GM18867 (cell line): ENCODE measurements around the gene SLC37A4.

Experiments
- ATAC-seq: cut with Tn5 transposase; IDR thresholded peaks from one replicate; pipeline ENCODE4 v1.9.1; 2021; ENCODE audit warnings: mild to moderate bottlenecking, moderate library complexity; ENCODE audit not compliant: unreplicated experiment

The SLC37A4 gene

DNA sequence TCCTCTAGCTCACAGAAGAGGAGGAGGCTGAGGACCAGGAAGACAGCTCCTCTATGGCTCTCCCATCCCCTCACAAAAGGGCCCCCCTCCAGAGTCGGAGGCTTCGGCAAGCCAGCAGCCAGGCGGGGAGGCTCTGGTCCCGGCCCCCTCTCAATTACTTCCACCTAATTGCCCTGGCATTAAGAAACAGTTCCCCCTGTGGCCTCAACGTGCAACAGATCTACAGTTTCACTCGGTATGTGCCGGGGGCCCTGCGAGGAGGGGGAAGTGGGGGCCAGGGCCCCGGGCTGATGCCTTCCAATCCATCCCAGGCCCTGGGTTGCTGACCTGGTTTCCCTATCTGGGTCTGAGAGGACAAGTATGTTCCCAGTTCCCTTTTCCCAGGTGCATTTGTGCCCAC, 51.2 kb downstream of the SLC37A4 start:
- no peak for ATAC-seq

DNA sequence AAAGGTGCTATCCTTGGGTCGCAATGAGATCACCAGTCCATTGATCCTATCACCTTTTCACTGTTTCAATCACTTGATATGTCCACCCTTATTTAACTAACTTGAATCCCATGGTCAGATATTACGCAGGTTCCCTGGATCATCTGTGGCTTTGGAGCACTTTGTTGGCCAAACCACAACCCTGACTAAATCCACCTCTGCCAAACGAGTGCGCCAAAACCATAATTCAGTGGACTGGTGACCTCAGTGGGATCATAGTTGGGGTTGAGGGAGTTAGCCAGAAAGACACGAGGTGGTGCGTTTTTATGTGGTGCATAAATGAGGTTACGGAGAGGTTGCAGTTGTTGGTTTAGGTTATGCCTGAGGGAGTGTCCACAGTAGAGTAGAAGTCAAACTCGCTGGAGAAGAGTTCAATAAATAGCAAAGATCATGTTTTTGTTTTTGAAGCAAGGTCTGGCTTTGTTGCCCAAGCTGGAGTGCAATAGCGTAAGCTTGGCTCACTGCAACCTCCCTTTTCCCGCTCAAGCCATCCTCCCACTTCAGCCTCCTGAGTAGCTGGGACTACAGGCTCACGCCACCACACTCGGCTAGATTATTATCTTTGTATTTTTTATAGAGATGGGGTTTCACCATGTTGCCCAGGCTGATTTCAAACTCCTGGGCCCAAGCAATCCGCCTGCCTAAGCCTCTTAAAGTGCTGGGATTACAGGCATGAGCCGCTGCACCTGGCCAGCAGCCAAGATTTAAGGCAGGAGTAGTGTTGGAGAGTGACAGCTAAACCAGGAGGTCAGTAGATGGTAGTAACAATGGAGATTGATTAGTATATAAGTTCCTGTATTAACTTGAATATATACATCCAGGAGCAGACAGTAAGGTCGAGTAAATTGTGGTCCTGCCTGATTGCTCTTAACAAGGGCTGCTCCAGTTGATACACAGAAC, 54.6 kb downstream of the SLC37A4 start:
- ATAC-seq = no peak
